ENCODE data around the gene ZNF689.
"Not testable (repeated sequence)": the region's sequence is repeated elsewhere in the genome, so short reads cannot be mapped to it uniquely, and the experiment has no call there.

Gene ZNF689

DNA sequence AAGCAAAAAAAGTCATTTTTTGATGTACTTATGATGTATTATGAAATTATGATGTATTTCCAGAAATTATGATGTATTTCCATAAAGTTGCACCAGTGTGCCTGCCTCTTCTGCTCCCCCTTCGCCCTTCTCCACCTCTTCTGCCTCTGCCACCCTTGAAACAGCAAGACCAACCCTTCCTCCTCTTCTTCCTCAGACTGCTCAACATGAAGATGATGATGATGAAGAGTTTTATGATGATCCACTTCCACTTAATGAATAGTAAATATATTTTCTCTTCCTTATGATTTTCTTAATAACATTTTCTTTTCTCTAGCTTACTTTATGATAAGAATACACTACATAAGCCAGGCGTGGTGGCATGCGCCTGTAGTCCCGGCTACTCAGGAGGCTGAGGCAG is 17.3 kb downstream of the ZNF689 start:
- Histone ChIP-seq H3K79me1 (ENCODE audit: low read length) (no peaks in the 10 kb centered on the region), H3K9ac (ENCODE audit: low read length) (no peak overlapping the region), H3K27ac (ENCODE audit: low read depth, low read length) (no peak overlapping the region), H3K79me2 (ENCODE audit: control insufficient read depth, insufficient read depth, low read length, poor library complexity) (no peaks in the 10 kb centered on the region), H2BK120ac (ENCODE audit: insufficient read depth, low read length, poor library complexity) (no peak overlapping the region), H3K14ac (ENCODE audit: low read length) (no peak overlapping the region), H3K4me3 (ENCODE audit: low read depth, low read length) (no peak overlapping the region), H3K4ac (ENCODE audit: low read depth, low read length) (no peak overlapping the region), H2AK5ac (ENCODE audit: low read length) (no peak overlapping the region), H3K9me3 (ENCODE audit: insufficient read depth, low read depth, low read length) (no peaks in the 10 kb centered on the region), H3K4me1 (ENCODE audit: control insufficient read depth in 1 of 2, insufficient read depth in 2 of 2, low read length in 2 of 2) (no peaks in the 10 kb centered on the region), H2BK12ac (ENCODE audit: low read length) (no peak overlapping the region), H4K12ac (ENCODE audit: low read depth, low read length) (no peak overlapping the region), H3K27me3 (ENCODE audit: insufficient read depth, low read length) (no peaks in the 10 kb centered on the region), H3K18ac (ENCODE audit: low read length) (no peak overlapping the region), H4K91ac (ENCODE audit: low read depth, low read length) (no peak overlapping the region), H3K23ac (ENCODE audit: low read length) (no peak overlapping the region), H3K4me2 (ENCODE audit: low read length) (no peak overlapping the region), H2AFZ (ENCODE audit: insufficient read depth, low read length, poor library complexity) (no peak overlapping the region), H4K8ac (ENCODE audit: low read depth, low read length) (no peak overlapping the region), H3K36me3 (ENCODE audit: control insufficient read depth in 1 of 2, insufficient read depth in 2 of 2, low read length in 2 of 2) (peaks cover 0 to 2% of the 10 kb centered on the region in 2 experiments), H2BK5ac (ENCODE audit: low read depth, low read length, poor library complexity) (no peak overlapping the region)
- WGBS (ENCODE audit: extremely low coverage, insufficient coverage, insufficient read length), result no CpG with 5 or more reads among the region's 4 CpGs
- no peak for DNase-seq

DNA sequence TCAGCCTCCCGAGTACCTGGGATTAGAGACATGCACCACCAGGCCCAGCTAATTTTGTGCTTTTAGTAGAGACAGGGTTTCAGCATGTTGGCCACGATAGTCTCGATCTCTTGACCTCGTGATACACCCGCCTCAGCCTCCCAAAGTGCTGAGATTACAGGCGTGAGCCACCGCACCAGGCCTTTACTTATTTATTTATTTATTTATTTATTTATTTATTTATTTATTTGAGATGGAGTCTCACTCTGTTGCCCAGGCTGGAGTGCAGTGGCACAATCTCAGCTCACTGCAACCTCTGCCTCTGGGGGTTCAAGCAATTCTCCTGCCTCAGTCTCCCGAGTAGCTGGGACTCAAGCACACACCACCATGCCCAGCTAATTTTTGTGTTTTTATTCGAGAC is 19.3 kb downstream of the ZNF689 start:
- DNase-seq; H2AK5ac ChIP-seq (ENCODE audit: low read length): not testable (repeated sequence)

DNA sequence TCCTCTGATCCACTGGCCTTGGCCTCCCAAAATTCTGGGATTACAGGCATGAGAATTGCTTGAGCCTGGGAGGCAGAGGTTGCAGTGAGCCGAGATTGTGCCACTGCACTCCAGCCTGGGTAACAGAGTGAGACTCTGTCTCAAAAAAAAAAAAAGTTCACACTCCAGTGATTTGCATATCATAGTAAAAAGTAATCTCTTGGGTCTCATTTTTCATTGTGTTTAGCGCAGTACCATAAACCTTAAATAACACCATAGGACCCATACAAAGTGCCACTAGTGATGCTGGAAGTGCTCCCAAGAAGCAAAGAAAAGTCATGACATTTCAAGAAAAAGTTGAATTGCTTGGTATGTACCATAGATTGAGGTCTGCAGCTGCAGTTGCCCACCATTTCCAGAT is 20.6 kb downstream of the ZNF689 start:
- not testable (repeated sequence) for H3K23ac ChIP-seq (ENCODE audit: low read length); DNase-seq; H3K27ac ChIP-seq (ENCODE audit: low read depth, low read length); H3K4ac ChIP-seq (ENCODE audit: low read depth, low read length); H4K91ac ChIP-seq (ENCODE audit: low read depth, low read length); H4K8ac ChIP-seq (ENCODE audit: low read depth, low read length); H2BK120ac ChIP-seq (ENCODE audit: insufficient read depth, low read length, poor library complexity); H3K4me1 ChIP-seq (ENCODE audit: control insufficient read depth in 1 of 2, insufficient read depth in 2 of 2, low read length in 2 of 2); H2AFZ ChIP-seq (ENCODE audit: insufficient read depth, low read length, poor library complexity); H3K18ac ChIP-seq (ENCODE audit: low read length); H3K4me2 ChIP-seq (ENCODE audit: low read length); H3K14ac ChIP-seq (ENCODE audit: low read length); H3K36me3 ChIP-seq (ENCODE audit: control insufficient read depth in 1 of 2, insufficient read depth in 2 of 2, low read length in 2 of 2); H3K27me3 ChIP-seq (ENCODE audit: insufficient read depth, low read length); H3K9me3 ChIP-seq (ENCODE audit: insufficient read depth, low read depth, low read length); H3K79me2 ChIP-seq (ENCODE audit: control insufficient read depth, insufficient read depth, low read length, poor library complexity); H2BK5ac ChIP-seq (ENCODE audit: low read depth, low read length, poor library complexity); H2AK5ac ChIP-seq (ENCODE audit: low read length); H2BK12ac ChIP-seq (ENCODE audit: low read length); H3K9ac ChIP-seq (ENCODE audit: low read length); H4K12ac ChIP-seq (ENCODE audit: low read depth, low read length); H3K4me3 ChIP-seq (ENCODE audit: low read depth, low read length)
- WGBS (ENCODE audit: extremely low coverage, insufficient coverage, insufficient read length), result no CpG with 5 or more reads among the region's 2 CpGs
- peaks cover 12% of the 10 kb centered on the region for H3K79me1 ChIP-seq (ENCODE audit: low read length)

More for the DNA sequence above, 19.3 kb downstream of the ZNF689 start:
- not testable (repeated sequence) for H3K27me3 ChIP-seq (ENCODE audit: insufficient read depth, low read length); H3K79me1 ChIP-seq (ENCODE audit: low read length); H3K4ac ChIP-seq (ENCODE audit: low read depth, low read length); H3K4me3 ChIP-seq (ENCODE audit: low read depth, low read length); H3K79me2 ChIP-seq (ENCODE audit: control insufficient read depth, insufficient read depth, low read length, poor library complexity); H4K8ac ChIP-seq (ENCODE audit: low read depth, low read length); H3K14ac ChIP-seq (ENCODE audit: low read length); H2BK120ac ChIP-seq (ENCODE audit: insufficient read depth, low read length, poor library complexity); H4K91ac ChIP-seq (ENCODE audit: low read depth, low read length); H4K12ac ChIP-seq (ENCODE audit: low read depth, low read length); H2AFZ ChIP-seq (ENCODE audit: insufficient read depth, low read length, poor library complexity); H3K4me1 ChIP-seq (ENCODE audit: control insufficient read depth in 1 of 2, insufficient read depth in 2 of 2, low read length in 2 of 2); H3K4me2 ChIP-seq (ENCODE audit: low read length); H2BK12ac ChIP-seq (ENCODE audit: low read length); H3K9ac ChIP-seq (ENCODE audit: low read length); H3K36me3 ChIP-seq (ENCODE audit: control insufficient read depth in 1 of 2, insufficient read depth in 2 of 2, low read length in 2 of 2); H2BK5ac ChIP-seq (ENCODE audit: low read depth, low read length, poor library complexity); H3K9me3 ChIP-seq (ENCODE audit: insufficient read depth, low read depth, low read length); H3K27ac ChIP-seq (ENCODE audit: low read depth, low read length); H3K18ac ChIP-seq (ENCODE audit: low read length); H3K23ac ChIP-seq (ENCODE audit: low read length)
- no CpG with 5 or more reads among the region's 9 CpGs for WGBS (ENCODE audit: extremely low coverage, insufficient coverage, insufficient read length)

DNA sequence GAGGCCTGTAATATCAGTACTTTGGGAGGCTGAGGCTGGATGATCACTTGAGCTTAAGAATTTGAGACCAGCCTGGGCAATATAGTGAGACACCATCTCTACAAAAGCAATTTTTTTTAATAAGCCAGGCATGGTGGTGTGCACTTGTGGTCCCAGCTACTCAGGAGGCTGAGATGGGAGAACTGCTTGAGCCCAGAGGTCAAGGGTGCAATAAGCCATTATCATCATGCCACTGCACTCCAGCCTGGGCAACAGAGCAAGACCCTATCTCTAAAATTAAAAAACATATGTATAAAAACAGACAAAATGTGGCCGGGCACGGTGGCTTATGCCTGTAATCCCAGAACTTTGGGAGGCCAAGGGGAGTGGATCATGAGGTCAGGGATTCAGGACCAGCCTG is 21.5 kb downstream of the ZNF689 start:
- H3K27me3 ChIP-seq (ENCODE audit: insufficient read depth, low read length), result no peaks in the 10 kb centered on the region
- no peak overlapping the region for H3K9ac ChIP-seq (ENCODE audit: low read length)
- H3K18ac ChIP-seq (ENCODE audit: low read length), result no peak overlapping the region
- no CpG with 5 or more reads among the region's 2 CpGs for WGBS (ENCODE audit: extremely low coverage, insufficient coverage, insufficient read length)
- H3K36me3 ChIP-seq (ENCODE audit: control insufficient read depth in 1 of 2, insufficient read depth in 2 of 2, low read length in 2 of 2), result peaks cover 5 to 7% of the 10 kb centered on the region in 2 experiments
- H2AK5ac ChIP-seq (ENCODE audit: low read length), result no peak overlapping the region
- no peak overlapping the region for H3K4me2 ChIP-seq (ENCODE audit: low read length)
- no peak overlapping the region for H4K8ac ChIP-seq (ENCODE audit: low read depth, low read length)
- no peak overlapping the region for H3K4me3 ChIP-seq (ENCODE audit: low read depth, low read length)
- H4K91ac ChIP-seq (ENCODE audit: low read depth, low read length), result no peak overlapping the region
- no peak overlapping the region for H3K4ac ChIP-seq (ENCODE audit: low read depth, low read length)
- H2BK120ac ChIP-seq (ENCODE audit: insufficient read depth, low read length, poor library complexity), result no peak overlapping the region
- no peak for DNase-seq
- H3K9me3 ChIP-seq (ENCODE audit: insufficient read depth, low read depth, low read length), result no peaks in the 10 kb centered on the region
- peaks cover 12% of the 10 kb centered on the region for H3K79me1 ChIP-seq (ENCODE audit: low read length)
- no peak overlapping the region for H3K14ac ChIP-seq (ENCODE audit: low read length)
- H4K12ac ChIP-seq (ENCODE audit: low read depth, low read length), result no peak overlapping the region
- no peak overlapping the region for H3K23ac ChIP-seq (ENCODE audit: low read length)
- peaks cover 7% of the 10 kb centered on the region for H3K79me2 ChIP-seq (ENCODE audit: control insufficient read depth, insufficient read depth, low read length, poor library complexity)
- no peak overlapping the region for H2BK5ac ChIP-seq (ENCODE audit: low read depth, low read length, poor library complexity)
- no peak overlapping the region for H2BK12ac ChIP-seq (ENCODE audit: low read length)
- H2AFZ ChIP-seq (ENCODE audit: insufficient read depth, low read length, poor library complexity), result no peak overlapping the region
- H3K4me1 ChIP-seq (ENCODE audit: control insufficient read depth in 1 of 2, insufficient read depth in 2 of 2, low read length in 2 of 2), result peaks cover 3 to 5% of the 10 kb centered on the region in 2 experiments
- no peak overlapping the region for H3K27ac ChIP-seq (ENCODE audit: low read depth, low read length)
